Measurements from ENCODE around the gene LRMDA. TPM values are rescaled to one million over a fixed set of nuclear protein-coding genes. Genes with fewer than 3 reads are reported as not detected.
A peak's percentile ranks its signal among the peaks of the same experiment; 100 is the strongest.

The LRMDA gene
- total RNA-seq, 1 donor from 2014 or later = 29.9 TPM

DNA sequence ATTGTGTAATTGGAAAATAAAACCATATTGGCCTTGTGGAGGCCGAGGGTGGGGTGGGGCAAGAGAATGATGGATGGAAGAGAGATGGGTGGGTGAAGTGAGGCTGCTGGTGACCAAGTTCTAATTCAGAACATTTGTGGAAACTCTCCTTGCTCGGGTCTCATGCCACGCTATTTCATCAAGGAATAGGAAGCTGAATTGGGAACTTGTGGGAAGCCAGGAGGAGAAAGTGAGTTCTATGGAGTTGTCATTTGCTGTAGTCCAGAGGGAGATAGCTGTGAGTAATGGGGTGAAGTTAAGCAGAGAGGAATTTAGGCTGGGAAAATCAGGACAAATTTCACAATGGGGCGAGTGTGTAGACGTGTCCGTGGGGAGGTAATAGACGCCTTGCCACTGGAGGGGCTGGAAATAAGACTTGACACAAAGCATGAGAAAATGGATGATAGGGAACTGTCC lies 339.2 kb downstream of the LRMDA start:
- H3K27me3 ChIP-seq (ENCODE audit: low read depth) = no peaks in the 10 kb centered on the region
- DNase-seq (no peak), ATAC-seq (no peak)
- no peak overlapping the region for H3K4me3 ChIP-seq
- no peak for TF ChIP-seq CTCF (IDR thresholded peaks at IDR 0.05)
- H3K4me1 ChIP-seq = peaks cover 33% of the 10 kb centered on the region
- no peaks in the 10 kb centered on the region for H3K9me3 ChIP-seq
- H3K27ac ChIP-seq = no peak overlapping the region
- intact Hi-C loops (cut with DNase I) = no loop called here
- no peaks in the 10 kb centered on the region for H3K36me3 ChIP-seq

DNA sequence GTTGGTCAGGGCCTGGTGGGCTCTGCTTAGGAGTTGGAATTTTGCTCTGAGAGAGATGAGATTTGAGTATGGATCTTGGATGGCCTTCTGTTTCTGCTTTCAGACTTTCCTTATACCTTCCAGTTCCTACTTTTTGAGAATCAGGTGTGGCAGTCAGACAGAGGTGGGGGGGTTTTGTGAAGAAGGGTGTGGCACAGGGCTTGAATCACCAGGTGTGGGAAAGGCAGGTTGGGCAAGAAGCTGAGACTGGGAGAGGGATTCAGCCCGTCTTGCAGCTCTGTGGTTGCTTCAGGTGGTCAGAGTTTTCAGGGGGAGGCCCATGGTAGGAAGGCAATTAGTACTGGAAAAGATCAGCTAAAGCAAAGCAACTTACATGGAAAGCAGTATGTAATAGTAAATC lies 340.2 kb downstream of the LRMDA start:
- H3K4me3 ChIP-seq = peak overlapping the region; percentile 50
- ATAC-seq (peak; percentile 31 to 74), DNase-seq (no peak)
- TF ChIP-seq CTCF (IDR thresholded peaks at IDR 0.05) = no peak
- no peaks in the 10 kb centered on the region for H3K9me3 ChIP-seq
- intact Hi-C loops (cut with DNase I) = no loop called here
- no peaks in the 10 kb centered on the region for H3K36me3 ChIP-seq
- H3K27ac ChIP-seq = peak overlapping the region; percentile 83
- H3K4me1 ChIP-seq = peaks cover 33% of the 10 kb centered on the region
- no peaks in the 10 kb centered on the region for H3K27me3 ChIP-seq (ENCODE audit: low read depth)

GRCh38 chr10:75772153-75772887 lies 340.9 kb downstream of the LRMDA start:
- Histone ChIP-seq H3K4me3 (peak overlapping the region; percentile 50), H3K36me3 (no peaks in the 10 kb centered on the region), H3K27ac (peak overlapping the region; percentile 83), H3K9me3 (no peaks in the 10 kb centered on the region), H3K27me3 (ENCODE audit: low read depth) (no peaks in the 10 kb centered on the region), H3K4me1 (peaks cover 33% of the 10 kb centered on the region)
- TF ChIP-seq CTCF (IDR thresholded peaks at IDR 0.05) = no peak
- peak; percentile 37 to 75 for ATAC-seq
- intact Hi-C loops (cut with DNase I) = no loop called here
- no peak for DNase-seq

DNA sequence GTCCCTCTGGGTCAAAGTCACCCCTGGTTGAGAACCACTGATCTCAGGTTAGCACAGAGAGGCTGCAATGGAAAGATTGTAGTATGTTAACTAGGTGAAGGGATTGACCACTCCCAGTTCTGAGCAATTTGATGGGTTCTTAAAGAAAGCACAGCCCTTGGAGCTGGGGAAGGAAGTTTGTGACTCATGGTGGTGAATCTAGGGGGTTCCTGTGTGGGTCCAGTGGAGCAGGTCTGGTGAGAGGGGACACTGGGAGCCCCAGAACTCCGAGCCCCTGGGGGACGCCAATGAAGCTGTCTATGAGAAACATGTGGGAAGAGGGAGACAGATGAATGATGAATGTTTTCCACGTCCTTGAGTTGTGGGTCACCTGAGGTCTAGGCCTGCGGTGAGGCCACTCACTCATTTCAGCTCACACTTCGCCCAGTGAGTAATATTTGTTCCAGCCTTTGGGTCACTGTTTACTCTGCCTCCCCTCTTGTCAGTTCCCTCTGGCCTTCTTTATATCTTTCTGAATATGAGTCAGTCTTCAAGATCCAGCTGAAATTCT lies 341.9 kb downstream of the LRMDA start:
- no peak for TF ChIP-seq CTCF (IDR thresholded peaks at IDR 0.05)
- Histone ChIP-seq H3K27ac (peak overlapping the region; percentile 38), H3K36me3 (no peaks in the 10 kb centered on the region), H3K9me3 (no peaks in the 10 kb centered on the region), H3K4me3 (no peak overlapping the region), H3K4me1 (peaks cover 33% of the 10 kb centered on the region), H3K27me3 (ENCODE audit: low read depth) (no peaks in the 10 kb centered on the region)
- intact Hi-C loops (cut with DNase I) = no loop called here
- no peak for DNase-seq
- ATAC-seq = peak; percentile 33 to 41

DNA sequence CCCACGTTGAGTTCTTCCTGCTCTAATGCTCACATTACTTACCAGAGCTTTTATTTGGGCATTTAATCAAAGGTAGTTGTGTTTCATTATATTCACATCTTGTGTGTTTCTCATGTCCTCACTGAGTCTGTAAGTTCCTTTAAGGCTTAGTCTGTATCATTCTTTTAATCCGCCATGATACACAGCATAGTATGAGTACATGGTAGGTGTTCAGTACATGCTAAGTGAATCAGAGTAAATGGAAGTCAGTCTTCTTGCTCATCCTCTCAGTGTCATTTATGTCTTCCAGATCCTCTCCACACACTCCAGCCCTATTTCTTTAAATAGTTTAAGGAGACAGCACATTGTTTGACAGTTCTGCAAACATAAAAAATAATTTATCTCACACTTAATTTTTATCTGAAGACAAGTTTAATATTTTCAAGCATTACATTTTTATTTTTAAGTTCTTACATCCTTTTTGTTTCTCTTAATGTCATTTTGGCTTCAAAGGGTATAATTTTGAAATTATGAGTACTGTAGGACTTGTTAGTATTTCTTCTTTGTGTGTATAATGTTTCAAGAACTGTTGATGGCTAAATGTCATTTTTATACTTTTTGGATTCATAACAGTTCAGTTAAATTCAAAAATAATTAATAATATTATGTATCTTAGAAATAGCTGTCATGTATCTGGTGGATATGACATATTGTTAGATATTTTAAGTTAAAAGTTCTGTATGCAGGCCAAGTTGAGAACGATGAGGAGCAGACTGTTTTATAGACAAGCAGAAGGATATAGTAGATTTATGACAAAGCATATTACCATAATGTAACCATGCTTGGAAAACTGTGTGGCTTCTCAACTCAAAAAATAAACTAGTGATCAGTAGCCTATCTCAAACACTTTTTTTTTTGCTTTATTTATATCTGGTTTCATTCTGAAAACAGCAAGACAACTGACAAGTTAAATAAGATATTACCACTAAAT lies 342.7 kb downstream of the LRMDA start:
- TF ChIP-seq CTCF (IDR thresholded peaks at IDR 0.05) = no peak
- Histone ChIP-seq H3K4me3 (no peak overlapping the region), H3K9me3 (no peaks in the 10 kb centered on the region), H3K27ac (peak overlapping the region; percentile 38), H3K36me3 (no peaks in the 10 kb centered on the region), H3K4me1 (peaks cover 33% of the 10 kb centered on the region), H3K27me3 (ENCODE audit: low read depth) (no peaks in the 10 kb centered on the region)
- ATAC-seq = no peak
- DNase-seq = no peak
- intact Hi-C loops (cut with DNase I) = no loop called here
